Upper lobe of left lung (tissue), 6 donors: ENCODE data around the gene CCNT1. TPM values are rescaled to one million over a fixed set of nuclear protein-coding genes. Genes with fewer than 3 reads are reported as not detected.

Experiments
- small RNA-seq, 4 donors: library from RNA; depleted of rRNA; stranded (forward); fragments of <200 nt; gene quantifications; one replicate each; pipeline ENCODE3, GENCODE V24; 2016
- total RNA-seq, 6 donors: library from RNA; depleted of rRNA in 4 of 6; stranded (reverse); fragments of >200 nt in 4 of 6; gene quantifications; one replicate each; pipeline versions ENCODE4 v1.1.0 to v1.2.1, GENCODE V29; 2016 to 2021
- donor health status: DM: no; HTN: no; CAD: no; lungs with moderate emphysema.
- donor health status: DM: no; HTN: yes; CAD: no; lungs with severe emphysema.

CCNT1 gene
- total RNA-seq, 6 donors from 2014 or later, result 11.9 to 39.8 (median 26.6) TPM

Small RNAs within 50 kb of the gene (small RNA-seq; reads per million reads assigned to genes)
- gene MIR1291, result 0 reads per million in 4 donors
- gene SNORA2A, result 0 to 2.3 (median 0.54) reads per million in 4 donors
- gene SNORA2B, result 1.1 to 3.8 (median 2.0) reads per million in 4 donors
- 0 to 0.88 (median 0.22) reads per million in 4 donors for gene SNORA2C

Other genes with a start within 250 kb of the CCNT1 start
- 1 to 10 TPM in 2 of 6 donors, under 1 TPM in 1, not detected in 3; 0.37 to 3.1 (median 2.1) TPM for gene ANP32D, start 244.1 kb downstream of the CCNT1 start, total RNA-seq
- under 1 TPM in 1 of 6 donors, not detected in 5; 0.64 TPM for gene C12orf54, start 234.2 kb downstream of the CCNT1 start, total RNA-seq
- gene OR8S1, start 191.1 kb downstream of the CCNT1 start, total RNA-seq, result not detected
- gene LALBA, start 146.7 kb downstream of the CCNT1 start, total RNA-seq, result not detected
- gene KANSL2, start 34.5 kb downstream of the CCNT1 start, total RNA-seq, result 10 to 100 TPM; 13.2 to 60.5 (median 26.3) TPM
- 100 to 1,000 TPM in 1 of 6 donors, 10 to 100 TPM in 5; 26.0 to 113 (median 35.1) TPM for gene ADCY6, start 72.4 kb upstream of the CCNT1 start, total RNA-seq
- gene CACNB3, start 101.8 kb upstream of the CCNT1 start, total RNA-seq, result 10 to 100 TPM in 5 of 6 donors, 1 to 10 TPM in 1; 9.1 to 21.2 (median 14.3) TPM
- 100 to 1,000 TPM in 1 of 6 donors, 10 to 100 TPM in 5; 64.5 to 163 (median 81.8) TPM for gene DDX23, start 135.5 kb upstream of the CCNT1 start, total RNA-seq
- 10 to 100 TPM in 4 of 6 donors, 1 to 10 TPM in 2; 7.2 to 23.0 (median 14.2) TPM for gene RND1, start 149.2 kb upstream of the CCNT1 start, total RNA-seq
- gene FKBP11, start 208.8 kb upstream of the CCNT1 start, total RNA-seq, result 10 to 100 TPM in 5 of 6 donors, 1 to 10 TPM in 1; 9.4 to 31.9 (median 19.3) TPM
- gene ARF3, start 240.8 kb upstream of the CCNT1 start, total RNA-seq, result 100 to 1,000 TPM in 3 of 6 donors, 10 to 100 TPM in 3; 67.4 to 178 (median 99.2) TPM